ENCODE measurements around the gene DAG1.

DAG1 gene

DNA sequence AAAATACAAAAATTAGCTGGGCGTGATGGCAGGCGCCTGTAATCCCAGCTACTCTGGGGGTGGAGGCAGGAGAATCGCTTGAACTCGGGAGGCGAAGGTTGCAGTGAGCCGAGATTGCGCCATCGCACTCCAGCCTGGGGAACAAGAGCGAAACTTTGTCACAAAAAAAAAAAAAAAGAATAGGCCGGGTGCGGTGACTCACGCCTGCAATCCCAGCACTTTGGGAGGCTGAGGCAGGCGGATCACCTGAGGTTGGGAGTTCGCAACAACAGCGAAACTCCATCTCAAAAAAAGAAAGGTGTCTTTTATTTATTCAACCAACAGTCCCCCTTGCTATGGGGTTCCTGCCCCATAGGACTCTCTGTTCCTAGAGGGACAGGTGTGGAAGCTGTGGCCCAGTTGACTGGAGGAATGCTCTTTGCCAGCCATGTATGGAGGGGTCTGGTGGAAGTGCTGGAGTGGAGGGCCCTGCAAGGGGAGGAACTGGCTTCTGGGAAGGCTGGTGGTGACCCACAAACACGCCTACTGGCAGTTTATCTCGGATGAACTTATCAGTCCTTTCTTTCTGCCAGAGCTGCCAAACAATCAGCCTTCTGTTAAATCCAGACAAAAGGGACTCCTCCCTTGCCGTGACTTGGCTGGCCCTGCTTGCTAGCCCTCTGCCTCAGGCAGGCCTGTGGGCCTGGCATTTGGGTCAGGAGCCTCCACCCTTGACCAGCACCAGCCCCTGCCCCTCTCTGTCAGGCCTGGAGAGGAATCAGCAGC lies 4.6 kb upstream of the DAG1 start:
- Histone ChIP-seq H3K79me2 (ENCODE audit: control insufficient read depth, low read length) (no peaks in the 10 kb centered on the region), H4K20me1 (ENCODE audit: control insufficient read depth, insufficient read depth, low read depth, low read length) (no peaks in the 10 kb centered on the region), H3K9me3 (ENCODE audit: control insufficient read depth, insufficient read depth, low read length) (no peaks in the 10 kb centered on the region), H3K27ac (ENCODE audit: low read depth, low read length) (no peak overlapping the region), H3K4me3 (ENCODE audit: low read length) (no peak overlapping the region), H3K27me3 (ENCODE audit: control insufficient read depth, low read length) (no peaks in the 10 kb centered on the region), H3K4me2 (ENCODE audit: low read length) (no peak overlapping the region), H3F3A (ENCODE audit: control insufficient read depth, insufficient read depth) (no peaks in the 10 kb centered on the region; the same call in 1 of the 2 replicates), H3K4me1 (ENCODE audit: control insufficient read depth, low read length) (peaks cover 8% of the 10 kb centered on the region), H3K36me3 (ENCODE audit: control insufficient read depth, low read length) (no peaks in the 10 kb centered on the region), H3K9me2 (replicated peaks; ENCODE audit: control insufficient read depth, low read length) (no peaks in the 10 kb centered on the region)
- TF ChIP-seq EZH2phosphoT487 (IDR thresholded peaks at IDR 0.05; ENCODE audit: borderline replicate concordance, low read length): no peak
- TF ChIP-seq CTCF (IDR thresholded peaks at IDR 0.05; ENCODE audit: low read depth, low read length, poor library complexity, severe bottlenecking): no peak

GRCh38 chr3:49466085-49466484 lies 4.0 kb upstream of the DAG1 start:
- Histone ChIP-seq H3K36me3 (ENCODE audit: control insufficient read depth, low read length) (no peaks in the 10 kb centered on the region; the same call in 1 of the 2 replicates), H3F3A (ENCODE audit: control insufficient read depth, insufficient read depth) (peaks cover 5% of the 10 kb centered on the region), H3K4me3 (ENCODE audit: low read length) (no peak overlapping the region), H3K79me2 (ENCODE audit: control insufficient read depth, low read length) (peaks cover 5% of the 10 kb centered on the region), H3K9me2 (replicated peaks; ENCODE audit: control insufficient read depth, low read length) (no peaks in the 10 kb centered on the region), H3K27ac (ENCODE audit: low read depth, low read length) (no peak overlapping the region), H3K9me3 (ENCODE audit: control insufficient read depth, insufficient read depth, low read length) (no peaks in the 10 kb centered on the region), H3K4me1 (ENCODE audit: control insufficient read depth, low read length) (peaks cover 8% of the 10 kb centered on the region), H3K4me2 (ENCODE audit: low read length) (no peak overlapping the region), H3K27me3 (ENCODE audit: control insufficient read depth, low read length) (no peaks in the 10 kb centered on the region), H4K20me1 (ENCODE audit: control insufficient read depth, insufficient read depth, low read depth, low read length) (no peaks in the 10 kb centered on the region)
- no peak for TF ChIP-seq EZH2phosphoT487 (IDR thresholded peaks at IDR 0.05; ENCODE audit: borderline replicate concordance, low read length)

- Histone ChIP-seq H3K4me1 (ENCODE audit: control insufficient read depth, low read length) (peaks cover 19% of the 10 kb centered on the region), H4K20me1 (ENCODE audit: control insufficient read depth, insufficient read depth, low read depth, low read length) (no peaks in the 10 kb centered on the region)
Measured at GRCh38 chr3:49469037-49469935, 781 bp upstream of the DAG1 start.

More at GRCh38 chr3:49469037-49469935, 781 bp upstream of the DAG1 start:
- Histone ChIP-seq H3K9me2 (replicated peaks; ENCODE audit: control insufficient read depth, low read length) (no peaks in the 10 kb centered on the region), H3K79me2 (ENCODE audit: control insufficient read depth, low read length) (peaks cover 37% of the 10 kb centered on the region), H3K4me3 (ENCODE audit: low read length) (peak overlapping the region; percentile 100), H3K36me3 (ENCODE audit: control insufficient read depth, low read length) (peaks cover 4% of the 10 kb centered on the region), H3K27me3 (ENCODE audit: control insufficient read depth, low read length) (no peaks in the 10 kb centered on the region), H3F3A (ENCODE audit: control insufficient read depth, insufficient read depth) (peaks cover 7% of the 10 kb centered on the region), H3K27ac (ENCODE audit: low read depth, low read length) (peak overlapping the region; percentile 90), H3K4me2 (ENCODE audit: low read length) (peak overlapping the region; percentile 100), H3K9me3 (ENCODE audit: control insufficient read depth, insufficient read depth, low read length) (no peaks in the 10 kb centered on the region)
- TF ChIP-seq CTCF (IDR thresholded peaks at IDR 0.05; ENCODE audit: low read depth, low read length, poor library complexity, severe bottlenecking): no peak
